B cell (primary cell): ENCODE data around the gene SUB1. TPM values are rescaled to one million over a fixed set of nuclear protein-coding genes. Genes with fewer than 3 reads are reported as not detected.

Experiments
- ATAC-seq: fragments of 200-7000 bp; cut with Tn5 transposase; one replicate; pipeline ENCODE4 v1.10.0; 2021; ENCODE audit warnings: low read depth, mild to moderate bottlenecking, moderate number of reproducible peaks, moderate library complexity
- CTCF ChIA-PET: fragments of 350-600 bp; sonication (Branson Sonifier 250); formaldehyde crosslinking; loops from one replicate; lab custom pipeline; 2021; ENCODE audit warnings: antibody characterized with exemption, inconsistent platforms; lab: Charles Lee
- POLR2A ChIA-PET: fragments of 350-600 bp; sonication (Branson Sonifier 250); formaldehyde crosslinking; loops from one replicate; lab custom pipeline; 2021; ENCODE audit warnings: antibody characterized with exemption; lab: Charles Lee
- DNase-seq: peaks from one replicate; pipeline ENCODE4 v3.0.0; 2013
- H2AFZ ChIP-seq: 2 replicates; pipeline ENCODE4 v1.6.1; 2012; ENCODE audit warnings: mild to moderate bottlenecking, low read depth, low read length; ENCODE audit not compliant: insufficient read depth, poor library complexity, severe bottlenecking
- H3K27ac ChIP-seq, 2 donors: 1 replicate in 1 of 2; 2 replicates in 1 of 2; pipeline ENCODE4 v1.5.1; 2012 to 2013; ENCODE audit warnings: low read length in 2 of 2, mild to moderate bottlenecking in 2 of 2, moderate library complexity in 1 of 2
- H3K27me3 ChIP-seq, 4 experiments: fragments of 200-600 bp in 1 of 4; sonication (generic) in 1 of 4; replicated peaks in 1 of 4; 1 replicate in 2 of 4; 2 replicates in 2 of 4; pipeline versions ENCODE4 v1.6.1 to v1.7.0; 2013 to 2016; ENCODE audit warnings: low read length in 3 of 4, mild to moderate bottlenecking in 2 of 4, mixed read lengths in 1 of 4, moderate library complexity in 1 of 4; ENCODE audit not compliant: insufficient read depth in 4 of 4, control insufficient read depth in 3 of 4; ENCODE audit errors: control extremely low read depth in 1 of 4
- H3K36me3 ChIP-seq, 2 experiments: replicated peaks in 1 of 2; 1 replicate in 1 of 2; 2 replicates in 1 of 2; pipeline versions ENCODE4 v1.6.1 to v1.7.1; 2013; ENCODE audit warnings: low read length in 1 of 2; ENCODE audit not compliant: insufficient read depth in 2 of 2, control insufficient read depth in 1 of 2; ENCODE audit errors: control extremely low read depth in 1 of 2, extremely low read depth in 1 of 2
- H3K4me1 ChIP-seq, 2 donors: fragments of 200-600 bp in 1 of 2; sonication (generic) in 1 of 2; 1 replicate in 1 of 2; 2 replicates in 1 of 2; pipeline versions ENCODE4 v1.5.1 to v1.6.1; 2013 to 2017; ENCODE audit warnings: low read length in 2 of 2; ENCODE audit not compliant: control insufficient read depth in 2 of 2, insufficient read depth in 2 of 2
- H3K4me2 ChIP-seq: replicated peaks from 2 replicates; pipeline ENCODE3; 2012; ENCODE audit warnings: mild to moderate bottlenecking, low read depth, low read length; ENCODE audit not compliant: poor library complexity, severe bottlenecking
- H3K4me3 ChIP-seq, 5 experiments: fragments of 200-600 bp in 1 of 5; sonication (generic) in 1 of 5; 1 replicate in 3 of 5; 2 replicates in 2 of 5; pipeline versions ENCODE4 v1.5.1 to v1.7.0; 2011 to 2016; ENCODE audit warnings: low read length in 4 of 5, mild to moderate bottlenecking in 4 of 5, low read depth in 2 of 5, control low read depth in 1 of 5, moderate library complexity in 1 of 5; ENCODE audit not compliant: insufficient read depth in 1 of 5; ENCODE audit errors: control extremely low read depth in 1 of 5, extremely low read depth in 1 of 5
- H3K79me2 ChIP-seq: fragments of 200-600 bp; sonication (generic); one replicate; pipeline ENCODE4 v1.6.0; 2016; ENCODE audit warnings: low read length; ENCODE audit not compliant: control insufficient read depth, insufficient read depth
- H3K9ac ChIP-seq: fragments of 200-600 bp; sonication (generic); 2 replicates; pipeline ENCODE4 v1.6.1; 2017; ENCODE audit warnings: mild to moderate bottlenecking, low read length, moderate library complexity
- H3K9me3 ChIP-seq, 3 donors: one replicate each; pipeline versions ENCODE4 v1.6.1 to v1.7.1; 2013; ENCODE audit warnings: low read length in 2 of 3; ENCODE audit not compliant: control insufficient read depth in 2 of 3, insufficient read depth in 1 of 3; ENCODE audit errors: control extremely low read depth in 1 of 3
- H4K20me1 ChIP-seq: 2 replicates; pipeline ENCODE4 v1.6.0; 2012; ENCODE audit warnings: mild to moderate bottlenecking, low read length; ENCODE audit not compliant: insufficient read depth, control insufficient read depth, poor library complexity, severe bottlenecking
- H3K27ac Mint-ChIP-seq: one replicate; pipeline ENCODE4 v1.8.0; 2021; ENCODE audit warnings: mixed read lengths
- H3K27me3 Mint-ChIP-seq: one replicate; pipeline ENCODE4 v1.8.0; 2021; ENCODE audit warnings: mixed read lengths
- H3K4me1 Mint-ChIP-seq: one replicate; pipeline ENCODE4 v1.8.0; 2021; ENCODE audit warnings: mixed read lengths
- H3K4me3 Mint-ChIP-seq: one replicate; pipeline ENCODE4 v1.8.0; 2021; ENCODE audit warnings: mixed read lengths
- H3K9me3 Mint-ChIP-seq: one replicate; pipeline ENCODE4 v1.8.0; 2022; ENCODE audit warnings: mixed read lengths; ENCODE audit not compliant: insufficient read depth
- EZH2 ChIP-seq: IDR thresholded peaks from 2 replicates; pipeline ENCODE4 v1.6.1; 2012; ENCODE audit warnings: borderline replicate concordance, low read depth, mild to moderate bottlenecking, moderate library complexity, low read length; ENCODE audit not compliant: insufficient read depth, poor library complexity, severe bottlenecking
- WGBS: methylation state at CpG from one replicate; pipeline ENCODE4 v1.1.5; 2013; ENCODE audit warnings: missing lambda C conversion rate; ENCODE audit not compliant: insufficient coverage; 5-methylcytosine and 5-hydroxymethylcytosine counted together
- intact Hi-C: fragments of 100-400 bp; cut with micrococcal nuclease; formaldehyde crosslinking; loops from one replicate; pipeline ENCODE4 v1.10.0; 2022
- polyA plus RNA-seq: library from polyadenylated mRNA; depleted of rRNA; stranded (reverse); fragments of >200 nt; gene quantifications from 2 replicates; pipeline ENCODE4 v1.2.3, GENCODE V29; 2012
- total RNA-seq, 2 donors: library from RNA; stranded (reverse); fragments of 120-200 nt in 1 of 2; gene quantifications; 1 replicate in 1 of 2; 2 replicates in 1 of 2; pipeline versions ENCODE4 v1.2.3 to v1.2.4, GENCODE V29; 2013 to 2022
- TF ChIP-seq, protein P1 (sequence below): fragments of 200-600 bp; IDR thresholded peaks from one replicate; pipeline ENCODE4 v1.8.0; 2022; ENCODE audit warnings: antibody characterized with exemption, mild to moderate bottlenecking

Gene SUB1
- total and polyA plus RNA-seq, 2 donors (not counting 1 experiment from before 2014, with no cell fraction given) = 55.4 to 117 TPM

DNA sequence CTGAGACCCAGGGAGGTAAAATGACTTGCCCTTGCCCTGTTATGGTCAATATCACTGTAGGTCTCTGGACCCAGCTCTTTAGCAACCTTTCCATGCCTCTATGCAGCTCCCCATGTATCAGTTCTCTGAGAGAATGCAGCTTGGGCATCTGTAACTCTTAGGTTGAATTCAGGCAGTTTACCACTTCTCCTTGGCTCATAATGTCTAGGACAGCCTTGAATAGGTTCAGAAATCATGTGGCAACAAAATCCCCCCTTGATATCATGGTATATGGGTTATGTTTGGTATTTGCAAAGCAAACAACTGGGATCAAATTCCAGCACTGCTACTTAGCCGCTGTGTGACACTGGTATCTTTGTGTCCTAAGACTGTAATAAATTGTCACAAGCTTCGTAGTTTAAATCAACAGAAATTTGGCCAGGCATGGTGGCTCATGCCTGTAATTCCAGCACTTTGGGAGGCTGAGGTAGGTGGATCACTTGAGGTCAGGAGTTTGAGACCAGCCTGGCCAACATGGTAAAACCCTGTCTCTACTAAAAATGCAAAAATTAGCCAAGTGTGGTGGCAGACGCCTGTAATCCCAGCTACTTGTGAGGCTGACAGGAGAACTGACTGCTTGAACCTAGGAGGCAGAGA, 10.7 kb upstream of the SUB1 start:
- H3K79me2 ChIP-seq = no peaks in the 10 kb centered on the region
- H3K9me3 Mint-ChIP-seq = no peaks in the 10 kb centered on the region
- H3K4me3 ChIP-seq = no peak overlapping the region
- H3K27me3 ChIP-seq = no peaks in the 10 kb centered on the region
- H3K9ac ChIP-seq = no peak overlapping the region
- no peaks in the 10 kb centered on the region for H3K36me3 ChIP-seq
- H3K4me1 Mint-ChIP-seq = peaks cover 33% of the 10 kb centered on the region
- H3K27me3 Mint-ChIP-seq = no peaks in the 10 kb centered on the region
- WGBS = 74% methylated on average over 2 of the region's 3 CpGs
- TF ChIP-seq, protein P1, sequence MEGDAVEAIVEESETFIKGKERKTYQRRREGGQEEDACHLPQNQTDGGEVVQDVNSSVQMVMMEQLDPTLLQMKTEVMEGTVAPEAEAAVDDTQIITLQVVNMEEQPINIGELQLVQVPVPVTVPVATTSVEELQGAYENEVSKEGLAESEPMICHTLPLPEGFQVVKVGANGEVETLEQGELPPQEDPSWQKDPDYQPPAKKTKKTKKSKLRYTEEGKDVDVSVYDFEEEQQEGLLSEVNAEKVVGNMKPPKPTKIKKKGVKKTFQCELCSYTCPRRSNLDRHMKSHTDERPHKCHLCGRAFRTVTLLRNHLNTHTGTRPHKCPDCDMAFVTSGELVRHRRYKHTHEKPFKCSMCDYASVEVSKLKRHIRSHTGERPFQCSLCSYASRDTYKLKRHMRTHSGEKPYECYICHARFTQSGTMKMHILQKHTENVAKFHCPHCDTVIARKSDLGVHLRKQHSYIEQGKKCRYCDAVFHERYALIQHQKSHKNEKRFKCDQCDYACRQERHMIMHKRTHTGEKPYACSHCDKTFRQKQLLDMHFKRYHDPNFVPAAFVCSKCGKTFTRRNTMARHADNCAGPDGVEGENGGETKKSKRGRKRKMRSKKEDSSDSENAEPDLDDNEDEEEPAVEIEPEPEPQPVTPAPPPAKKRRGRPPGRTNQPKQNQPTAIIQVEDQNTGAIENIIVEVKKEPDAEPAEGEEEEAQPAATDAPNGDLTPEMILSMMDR = no peak
- no peak for TF ChIP-seq EZH2
- no peaks in the 10 kb centered on the region for H4K20me1 ChIP-seq
- H3K9me3 ChIP-seq = no peaks in the 10 kb centered on the region
- no peak for DNase-seq
- no peak overlapping the region for H3K27ac Mint-ChIP-seq
- ChIA-PET POLR2A (no interaction called here), CTCF (interaction anchor here (1.3 to 1.9 kb wide), 4 partner anchors 8 to 84 kb away, joined by 3 to 10 read pairs (median 5); no protein-coding TSS in a partner anchor)
- peaks cover 32 to 45% of the 10 kb centered on the region in 2 donors for H3K4me1 ChIP-seq
- no peak overlapping the region for H3K27ac ChIP-seq
- no peak overlapping the region for H3K4me2 ChIP-seq
- ATAC-seq = no peak
- no peak overlapping the region for H2AFZ ChIP-seq
- intact Hi-C loops = no loop called here
- H3K4me3 Mint-ChIP-seq = no peak overlapping the region

GRCh38 chr5:32578363-32578762, 7.0 kb upstream of the SUB1 start:
- no peak for ATAC-seq
- peaks cover 0 to 4% (median 0%) of the 10 kb centered on the region in 3 donors for H3K9me3 ChIP-seq
- intact Hi-C loops = no loop called here
- Mint-ChIP-seq H3K27ac (no peak overlapping the region), H3K9me3 (no peaks in the 10 kb centered on the region), H3K27me3 (no peaks in the 10 kb centered on the region), H3K4me1 (peaks cover 49% of the 10 kb centered on the region), H3K4me3 (no peak overlapping the region)
- H3K4me1 ChIP-seq = peaks cover 49 to 59% of the 10 kb centered on the region in 2 donors
- no peak overlapping the region for H3K4me3 ChIP-seq
- no peak overlapping the region for H2AFZ ChIP-seq
- no peaks in the 10 kb centered on the region for H3K79me2 ChIP-seq
- POLR2A ChIA-PET = no interaction called here
- H3K27me3 ChIP-seq = no peaks in the 10 kb centered on the region
- CTCF ChIA-PET = interaction anchor here (1.1 to 3.6 kb wide), 4 partner anchors 11 to 90 kb away, joined by 3 to 22 read pairs (median 8); no protein-coding TSS in a partner anchor
- no peak overlapping the region for H3K27ac ChIP-seq
- no CpG with 5 or more reads among the region's 3 CpGs for WGBS
- no peak overlapping the region for H3K4me2 ChIP-seq
- H4K20me1 ChIP-seq = no peaks in the 10 kb centered on the region
- no peaks in the 10 kb centered on the region for H3K36me3 ChIP-seq
- TF ChIP-seq EZH2 = no peak
- TF ChIP-seq, protein P1 = no peak
- DNase-seq = no peak
- H3K9ac ChIP-seq = no peak overlapping the region
